GM18870 (cell line): ENCODE data around the gene RANBP17.

Experiments
- ATAC-seq: cut with Tn5 transposase; IDR thresholded peaks from one replicate; pipeline ENCODE4 v1.9.1; 2021; ENCODE audit warnings: moderate library complexity; ENCODE audit not compliant: unreplicated experiment

RANBP17 gene

DNA sequence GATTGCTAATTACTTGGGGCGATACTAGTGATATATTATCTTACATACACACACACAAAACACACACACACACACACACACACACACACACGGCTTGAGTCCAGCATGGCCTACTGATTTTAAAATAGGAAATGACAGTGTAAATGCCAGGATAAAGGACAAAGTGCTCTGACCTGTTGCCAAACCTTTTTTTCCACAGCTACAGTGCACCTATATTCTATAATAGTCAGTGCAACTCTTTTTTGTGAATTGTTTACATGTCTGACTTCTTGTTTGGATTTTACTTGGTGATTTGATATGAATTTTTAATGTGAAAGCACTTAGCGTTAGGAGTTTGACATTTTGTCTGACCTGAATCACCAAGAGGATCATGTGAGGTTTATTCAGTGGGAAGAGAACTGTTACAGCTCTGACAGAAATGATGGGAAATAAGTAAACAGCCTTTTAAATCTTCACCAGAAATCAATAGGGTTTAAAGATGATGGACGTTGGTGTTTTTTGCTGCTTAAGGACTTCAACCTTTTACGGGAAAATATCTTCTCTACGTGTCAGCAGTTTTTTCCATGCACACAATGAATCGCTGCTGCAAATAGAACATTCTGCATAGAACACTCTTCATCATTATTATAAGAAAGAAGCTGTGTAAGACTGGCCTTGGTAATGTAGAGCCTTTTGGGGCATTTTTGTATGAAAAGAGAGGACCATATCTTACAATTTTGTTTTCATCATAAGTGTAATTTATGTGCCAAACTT is 218.5 kb downstream of the RANBP17 start:
- no peak for ATAC-seq

- ATAC-seq: no peak
These were observed 219.5 kb downstream of the RANBP17 start for GRCh38 chr5:171081319-171081718.

DNA sequence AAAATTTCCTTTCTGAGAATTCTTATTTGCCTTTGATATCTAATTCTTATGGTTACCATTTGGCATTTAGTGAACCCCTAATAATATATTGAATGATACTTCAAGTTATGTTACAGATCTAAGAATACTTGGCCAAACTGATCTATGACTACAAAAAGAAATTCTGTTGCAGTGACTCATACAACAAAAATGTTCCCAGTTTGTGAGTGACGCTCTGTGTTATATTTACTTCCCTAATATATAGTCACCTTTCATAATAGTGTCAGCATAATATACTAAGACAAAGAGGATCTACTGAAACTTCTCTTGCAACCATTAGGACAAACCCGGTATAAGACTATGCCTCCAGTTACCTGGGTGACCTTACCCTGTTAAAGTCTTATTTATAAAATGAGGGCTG is 230.4 kb downstream of the RANBP17 start:
- ATAC-seq: no peak

GRCh38 chr5:171093598-171093997 is 231.8 kb downstream of the RANBP17 start:
- no peak for ATAC-seq

GRCh38 chr5:171094356-171094755 is 232.5 kb downstream of the RANBP17 start:
- ATAC-seq: no peak

DNA sequence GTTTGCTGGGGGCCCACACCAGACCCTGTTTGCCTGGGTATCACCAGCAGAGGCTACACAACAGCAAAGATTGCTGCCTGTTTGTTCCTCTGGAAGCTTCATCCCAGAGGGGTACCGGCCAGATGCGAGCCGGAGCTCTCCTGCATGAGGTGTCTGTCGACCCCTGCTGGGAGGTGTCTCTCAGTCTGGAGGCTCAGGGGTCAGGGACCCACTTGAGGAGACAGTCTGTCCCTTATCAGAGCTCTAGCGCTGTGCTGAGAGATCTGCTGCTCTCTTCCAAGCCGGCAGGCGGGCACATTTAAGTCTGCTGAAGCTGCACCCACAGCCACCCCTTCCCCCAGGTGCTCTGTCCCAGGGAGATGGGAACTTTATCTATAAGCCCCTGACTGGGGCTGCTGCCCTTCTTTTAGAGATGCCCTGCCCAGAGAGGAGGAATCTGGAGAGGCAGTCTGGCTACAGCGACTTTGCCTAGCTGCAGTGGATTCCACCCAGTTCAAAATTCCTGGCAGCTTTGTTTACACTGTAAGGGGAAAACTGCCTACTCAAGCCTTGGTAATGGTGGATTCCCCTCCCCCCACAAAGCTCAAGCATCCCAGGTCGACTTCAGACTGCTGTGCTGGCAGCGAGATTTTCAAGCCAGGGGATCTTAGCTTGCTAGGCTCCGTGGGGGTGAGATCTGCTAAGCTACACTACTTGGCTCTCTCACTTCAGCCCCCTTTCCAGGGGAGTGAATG is 241.2 kb downstream of the RANBP17 start:
- ATAC-seq: no peak

DNA sequence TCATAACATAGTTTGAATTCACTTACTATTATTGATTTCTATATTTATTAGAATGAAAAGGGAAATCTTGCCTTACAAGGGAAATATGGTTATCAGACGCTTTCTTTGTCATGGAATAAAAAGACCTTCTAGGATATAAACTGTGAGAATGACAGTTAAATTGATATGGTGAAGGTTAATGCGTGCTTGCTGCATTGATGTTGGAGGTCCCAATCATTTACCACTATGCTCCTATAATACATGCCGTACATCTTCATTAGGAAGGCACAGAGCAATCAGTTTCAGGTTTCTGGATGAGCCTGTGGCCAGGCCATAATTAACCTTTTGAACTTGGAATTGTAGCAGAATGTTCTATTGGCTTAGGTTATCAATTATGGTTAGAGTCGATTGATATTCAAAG is 245.9 kb downstream of the RANBP17 start:
- no peak for ATAC-seq

GRCh38 chr5:171115519-171115918 is 253.7 kb downstream of the RANBP17 start:
- ATAC-seq: no peak

- ATAC-seq: no peak
These were observed 254.9 kb downstream of the RANBP17 start for GRCh38 chr5:171116719-171117118.

GRCh38 chr5:171120986-171121622 is 259.3 kb downstream of the RANBP17 start:
- no peak for ATAC-seq

DNA sequence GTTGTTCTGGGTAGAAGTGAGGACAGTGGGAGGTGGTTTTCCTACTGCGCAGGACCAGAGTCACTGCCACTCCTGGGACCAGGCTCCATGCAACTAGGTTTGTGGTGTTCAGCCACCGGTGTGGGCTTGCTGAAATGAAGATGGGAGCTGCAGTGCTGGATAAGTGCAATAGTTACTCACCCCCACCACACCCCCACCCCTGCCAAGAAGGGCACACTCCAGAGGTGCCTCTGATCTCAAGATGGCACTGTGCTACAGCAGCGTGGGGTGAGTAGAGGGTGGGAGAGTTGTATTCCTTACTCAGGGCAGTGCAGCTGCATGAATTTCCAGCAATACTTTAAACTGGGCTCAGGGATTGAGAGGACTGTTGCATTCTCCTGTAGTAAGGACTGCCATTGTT is 259.8 kb downstream of the RANBP17 start:
- ATAC-seq: no peak

GRCh38 chr5:171122372-171122771 is 260.6 kb downstream of the RANBP17 start:
- no peak for ATAC-seq

GRCh38 chr5:171123417-171123816 is 261.6 kb downstream of the RANBP17 start:
- no peak for ATAC-seq

DNA sequence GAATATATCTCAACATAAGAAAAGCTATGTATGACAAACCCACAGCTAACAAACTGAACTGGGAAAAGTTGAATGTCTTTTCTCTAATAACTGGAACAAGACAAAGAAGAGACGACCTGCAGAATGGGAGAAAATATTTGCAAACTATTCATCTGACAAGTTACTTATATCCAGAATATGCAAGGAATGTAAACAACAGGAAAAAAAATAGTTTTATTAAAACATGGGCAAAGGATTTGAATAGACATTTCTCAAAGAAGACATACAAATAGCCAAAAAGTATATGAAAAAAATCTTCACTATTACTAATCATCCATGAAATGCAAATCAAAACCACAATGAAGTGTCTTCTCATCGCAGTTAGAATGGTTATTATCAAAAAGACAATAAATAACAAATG is 265.5 kb downstream of the RANBP17 start:
- no peak for ATAC-seq

GRCh38 chr5:171128136-171128535 is 266.3 kb downstream of the RANBP17 start:
- ATAC-seq: no peak

DNA sequence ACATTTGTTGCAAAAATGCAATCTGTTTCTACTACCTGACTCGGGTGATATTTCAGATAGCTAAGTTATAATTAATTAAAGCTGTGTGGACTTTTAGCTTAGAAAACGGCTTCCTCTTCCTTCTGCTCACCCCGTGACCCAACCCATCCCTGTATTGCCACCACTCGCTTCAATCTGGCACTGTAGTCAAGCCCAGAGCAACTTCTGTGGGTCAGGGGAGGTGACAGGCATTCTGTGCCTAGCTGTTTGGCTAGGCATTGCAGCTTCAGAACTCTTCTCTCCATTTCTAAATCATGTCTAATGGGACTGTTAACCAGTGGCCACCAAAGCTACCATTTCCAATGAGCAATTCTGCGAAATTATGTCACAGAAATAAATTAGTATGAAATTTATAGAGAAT is 267.5 kb downstream of the RANBP17 start:
- ATAC-seq: no peak

DNA sequence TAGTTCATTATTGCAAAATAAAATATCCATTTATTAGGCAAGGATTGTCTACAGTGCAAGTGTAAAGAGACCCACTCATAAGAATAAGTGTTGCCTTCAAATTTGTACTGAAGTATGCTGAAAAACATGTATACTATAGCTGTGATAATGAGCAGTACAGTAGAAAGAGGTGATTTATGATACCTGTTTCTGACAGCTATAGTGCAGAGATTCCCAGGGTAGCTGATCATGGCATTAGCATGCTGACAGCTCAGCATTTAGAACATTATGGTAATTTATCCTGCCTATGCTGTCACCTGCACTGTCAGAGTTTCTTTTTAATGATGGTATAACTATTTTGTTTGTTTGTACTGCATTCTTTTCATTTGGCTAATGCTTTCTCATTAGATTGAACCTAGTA is 269.7 kb downstream of the RANBP17 start:
- ATAC-seq: no peak

GRCh38 chr5:171137768-171138525 is 276.1 kb downstream of the RANBP17 start:
- no peak for ATAC-seq

GRCh38 chr5:171139227-171139626 is 277.4 kb downstream of the RANBP17 start:
- ATAC-seq: no peak

DNA sequence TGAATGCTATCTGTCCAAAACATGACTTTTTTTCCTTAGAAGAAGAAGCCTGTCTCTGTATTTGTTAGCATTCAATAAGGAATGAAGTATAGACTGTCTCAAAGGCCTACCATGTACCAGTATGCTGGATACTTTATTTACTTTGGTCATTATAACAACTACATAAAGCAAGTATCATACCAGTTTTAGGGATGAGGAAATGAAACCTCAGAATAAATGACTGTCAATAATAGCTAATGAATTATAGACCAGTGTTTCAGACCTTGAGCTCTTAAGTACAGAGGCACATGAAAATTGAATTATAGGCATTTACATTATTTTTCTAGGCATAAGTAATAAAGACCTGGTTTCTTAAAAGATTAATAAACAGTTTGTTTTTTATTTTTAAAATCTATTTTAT is 280.8 kb downstream of the RANBP17 start:
- ATAC-seq: no peak

DNA sequence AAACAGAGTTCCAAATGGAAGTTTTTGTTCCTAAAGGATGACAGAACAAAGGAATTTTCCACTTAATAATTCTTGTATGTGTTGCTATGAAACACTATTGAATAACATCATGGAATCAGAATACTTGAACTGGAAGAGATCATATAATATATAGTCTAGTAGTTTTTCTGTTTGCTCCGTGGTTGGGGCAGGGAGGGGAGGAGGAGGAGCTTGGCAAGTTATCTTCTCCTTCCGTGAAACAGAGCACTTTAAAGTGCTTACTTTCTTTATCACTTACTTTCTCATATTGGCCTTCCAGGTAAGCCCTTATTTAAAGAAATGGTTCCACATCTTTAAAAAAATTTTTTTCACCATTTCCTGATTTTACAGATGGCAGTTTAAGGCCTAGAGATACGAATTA is 281.4 kb downstream of the RANBP17 start:
- ATAC-seq: no peak
